HG03066 (cell line): ENCODE results near the gene PSMD8.
"Not testable (repeated sequence)": the region's sequence is repeated elsewhere in the genome, so short reads cannot be mapped to it uniquely, and the experiment has no call there.

Experiments
- ATAC-seq: cut with Tn5 transposase; IDR thresholded peaks from one replicate; pipeline ENCODE4 v1.9.1; 2021; ENCODE audit warnings: low read depth; ENCODE audit not compliant: unreplicated experiment

The PSMD8 gene

GRCh38 chr19:38374332-38375097, at the start of gene PSMD8:
Gene PSMD8 (plus strand): TSS chr19:38374571. CDS start chr19:38374602, 31 bp downstream.
- peak; percentile 95 for ATAC-seq

- ATAC-seq, result no peak
Observed at GRCh38 chr19:38326591-38326990, 47.8 kb upstream of the PSMD8 start.

GRCh38 chr19:38329651-38330050, 44.7 kb upstream of the PSMD8 start:
- no peak for ATAC-seq

GRCh38 chr19:38331728-38332127, 42.6 kb upstream of the PSMD8 start:
- ATAC-seq, result no peak

GRCh38 chr19:38333245-38333644, 41.1 kb upstream of the PSMD8 start:
- ATAC-seq, result no peak

- peak; percentile 59 for ATAC-seq
Observed at GRCh38 chr19:38335949-38336637, 38.3 kb upstream of the PSMD8 start.

GRCh38 chr19:38336638-38337359, 37.6 kb upstream of the PSMD8 start:
- peak; percentile 40 for ATAC-seq

GRCh38 chr19:38337360-38337653, 37.1 kb upstream of the PSMD8 start:
- ATAC-seq, result no peak

GRCh38 chr19:38339011-38339410, 35.4 kb upstream of the PSMD8 start:
- ATAC-seq, result not testable (repeated sequence)

GRCh38 chr19:38340927-38341326, 33.4 kb upstream of the PSMD8 start:
- no peak for ATAC-seq

GRCh38 chr19:38346837-38347236, 27.5 kb upstream of the PSMD8 start:
- ATAC-seq, result no peak

GRCh38 chr19:38350883-38351282, 23.5 kb upstream of the PSMD8 start:
- ATAC-seq, result no peak

GRCh38 chr19:38351865-38352395, 22.4 kb upstream of the PSMD8 start:
- no peak for ATAC-seq

GRCh38 chr19:38352611-38353010, 21.8 kb upstream of the PSMD8 start:
- no peak for ATAC-seq

GRCh38 chr19:38355728-38356725, 18.3 kb upstream of the PSMD8 start:
- ATAC-seq, result no peak

GRCh38 chr19:38358071-38358470, 16.3 kb upstream of the PSMD8 start:
- ATAC-seq, result no peak

GRCh38 chr19:38359242-38360021, 14.9 kb upstream of the PSMD8 start:
- ATAC-seq, result no peak

GRCh38 chr19:38360351-38360750, 14.0 kb upstream of the PSMD8 start:
- ATAC-seq, result no peak

GRCh38 chr19:38360839-38361631, 13.3 kb upstream of the PSMD8 start:
- ATAC-seq, result no peak
